Measurements from ENCODE around the gene ASB13.

ASB13 gene, protein sequence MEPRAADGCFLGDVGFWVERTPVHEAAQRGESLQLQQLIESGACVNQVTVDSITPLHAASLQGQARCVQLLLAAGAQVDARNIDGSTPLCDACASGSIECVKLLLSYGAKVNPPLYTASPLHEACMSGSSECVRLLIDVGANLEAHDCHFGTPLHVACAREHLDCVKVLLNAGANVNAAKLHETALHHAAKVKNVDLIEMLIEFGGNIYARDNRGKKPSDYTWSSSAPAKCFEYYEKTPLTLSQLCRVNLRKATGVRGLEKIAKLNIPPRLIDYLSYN

DNA sequence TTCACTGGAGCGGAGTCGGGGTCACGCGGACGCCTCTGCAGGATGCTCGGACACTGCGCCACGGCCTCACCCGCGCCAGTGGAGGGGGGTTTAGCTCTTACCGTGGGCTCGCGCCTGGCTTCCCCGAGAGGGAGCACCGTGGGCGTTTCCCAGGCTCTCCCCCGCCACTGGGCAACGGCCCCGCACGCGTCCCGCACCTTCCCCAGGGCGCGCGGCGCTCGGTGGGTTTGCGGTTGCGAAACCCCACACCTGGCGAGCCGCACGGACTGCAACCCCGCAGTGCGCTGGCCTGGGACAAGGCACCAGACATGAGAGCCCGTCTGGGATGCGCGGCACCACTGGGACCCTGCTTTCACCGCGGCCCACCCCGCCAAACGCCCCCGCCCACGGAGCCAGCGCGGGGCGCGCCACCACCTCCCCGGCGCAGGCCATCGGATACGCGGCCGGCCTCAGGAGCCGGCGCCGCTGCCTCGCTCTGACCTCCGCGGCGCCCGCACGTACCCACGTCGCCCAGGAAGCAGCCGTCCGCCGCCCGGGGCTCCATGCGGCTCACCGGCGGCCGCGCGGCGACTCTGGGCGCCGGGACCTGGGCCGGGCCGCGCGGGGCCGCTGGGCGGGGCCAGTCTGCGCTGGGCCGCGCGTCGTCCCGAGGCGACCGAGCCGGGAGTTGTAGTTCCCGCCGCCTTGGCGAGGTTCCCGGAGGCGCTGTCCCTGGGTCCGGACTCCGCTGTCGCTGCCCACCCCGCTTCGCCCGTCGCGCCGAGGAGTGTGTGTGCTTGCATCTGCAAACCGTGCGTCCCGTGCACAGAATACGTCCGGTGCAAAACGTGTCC lies at the start of gene ASB13:
Gene ASB13 (minus strand): TSS at position 588 of the 833 bp plus-strand sequence. CDS start 44 bp downstream, at position 544.
- FAIRE-seq: no peak

DNA sequence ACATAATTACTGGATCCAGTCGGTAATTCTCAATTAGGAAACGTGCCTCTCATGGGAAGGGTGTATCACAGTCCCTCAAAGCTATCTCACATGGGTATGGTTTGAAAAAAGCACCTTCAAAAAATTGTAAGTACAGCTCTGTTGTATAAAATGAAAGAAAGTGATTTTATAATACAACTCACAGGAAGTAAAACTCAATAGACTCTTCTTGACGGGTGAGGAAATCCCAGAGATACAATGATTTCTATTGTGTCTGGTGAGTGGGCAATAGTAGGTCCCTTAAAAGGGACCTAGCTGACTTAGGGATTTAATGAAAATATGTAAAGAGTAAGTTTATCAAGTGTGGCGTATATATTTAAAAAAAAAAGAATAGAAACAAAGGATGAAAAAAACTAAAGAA lies 45.2 kb upstream of the ASB13 start:
- FAIRE-seq: no peak

DNA sequence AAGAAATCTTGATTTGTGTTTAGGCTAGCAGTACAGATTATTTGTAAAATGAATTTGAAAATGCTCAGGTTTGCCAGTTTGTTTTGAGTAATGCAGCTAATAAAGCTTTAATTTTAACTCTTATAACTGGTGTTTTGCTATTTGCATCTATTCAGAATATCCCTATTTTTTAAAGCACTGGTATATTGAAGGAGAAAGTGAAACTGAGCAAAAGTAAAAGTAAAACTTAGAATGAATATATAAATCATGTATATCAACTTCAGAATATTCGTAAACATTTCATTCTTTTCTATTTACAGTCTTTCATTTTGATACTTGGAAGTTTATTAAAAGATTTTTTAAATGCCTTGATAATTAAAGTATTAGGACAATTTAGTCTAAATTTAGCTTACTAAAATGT lies 44.5 kb upstream of the ASB13 start:
- peak; percentile 79 for FAIRE-seq

DNA sequence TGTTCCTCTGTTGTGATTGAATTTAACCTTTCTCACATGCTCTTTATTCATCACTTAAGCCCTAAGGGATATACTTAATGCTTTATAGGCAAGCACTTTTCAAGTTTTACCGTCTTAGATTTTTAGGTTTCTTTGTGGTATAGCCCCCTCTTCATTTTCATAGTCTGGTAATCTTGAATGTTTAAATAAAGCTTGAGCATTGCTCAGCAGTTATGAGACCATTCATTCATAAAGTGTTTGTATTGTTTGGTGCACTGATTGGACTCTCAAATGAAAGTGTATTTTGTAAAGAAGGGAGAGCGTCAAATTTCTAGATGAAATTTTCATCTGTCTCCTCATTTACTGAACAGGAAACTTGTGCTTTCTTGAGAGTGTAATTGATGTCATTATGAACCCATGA lies 43.5 kb upstream of the ASB13 start:
- no peak for FAIRE-seq

DNA sequence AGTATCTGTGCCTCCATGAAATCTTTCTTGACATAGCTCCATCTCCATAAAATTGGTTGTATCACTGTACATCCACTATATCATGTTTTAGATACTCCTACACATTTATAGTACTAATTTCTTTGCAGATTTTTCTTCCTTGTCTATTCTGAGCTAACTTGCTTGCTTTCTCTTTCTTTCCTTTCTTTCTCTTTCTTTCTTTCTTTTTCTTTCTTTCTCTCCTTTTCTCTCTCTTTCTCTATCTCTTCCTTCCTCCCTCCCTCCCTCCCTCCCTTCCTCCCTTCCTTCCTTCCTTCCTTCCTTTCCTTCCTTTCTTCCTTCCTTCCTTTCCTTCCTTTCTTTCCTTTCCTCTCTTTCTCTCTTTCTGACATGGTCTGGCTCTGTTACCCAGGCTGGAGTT lies 42.0 kb upstream of the ASB13 start:
- FAIRE-seq: no peak

DNA sequence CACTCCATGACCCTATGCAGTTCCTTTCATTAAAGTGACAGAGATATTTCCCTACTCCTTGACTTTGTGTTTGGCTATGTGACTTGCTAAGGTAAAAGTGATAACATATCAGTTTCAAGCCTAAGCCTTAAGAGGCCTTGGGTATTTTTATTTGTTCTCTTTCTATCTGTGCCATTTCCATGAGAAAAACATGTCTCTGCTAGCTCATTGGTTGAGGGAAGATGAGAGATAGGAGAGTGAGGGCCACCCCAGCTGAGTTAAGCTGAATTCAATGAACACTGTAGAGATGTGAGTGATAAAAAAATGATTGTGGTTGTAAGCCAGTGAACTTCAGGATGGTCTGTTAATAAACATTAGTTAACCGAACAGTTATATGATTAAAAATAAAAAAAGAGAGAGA lies 31.7 kb upstream of the ASB13 start:
- no peak for FAIRE-seq

DNA sequence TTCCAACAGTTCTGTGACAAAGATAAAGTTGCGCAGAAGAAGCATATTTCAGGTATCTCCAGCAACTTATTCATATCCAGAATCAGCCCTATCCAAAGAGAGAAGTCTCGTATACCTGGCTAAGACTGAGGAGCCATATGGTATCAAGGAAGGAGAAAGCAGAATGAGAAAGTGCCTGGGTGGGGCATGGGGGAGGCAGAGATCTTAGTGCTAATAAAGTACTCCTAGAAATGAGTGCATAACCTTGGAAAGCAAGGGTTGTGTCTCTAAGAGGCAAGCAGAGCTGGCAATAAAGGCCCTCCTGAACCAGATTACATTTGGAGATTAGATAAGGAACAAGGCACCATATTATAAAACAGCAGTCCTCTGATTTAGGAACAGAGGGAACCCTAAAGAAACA lies 30.9 kb upstream of the ASB13 start:
- no peak for FAIRE-seq

DNA sequence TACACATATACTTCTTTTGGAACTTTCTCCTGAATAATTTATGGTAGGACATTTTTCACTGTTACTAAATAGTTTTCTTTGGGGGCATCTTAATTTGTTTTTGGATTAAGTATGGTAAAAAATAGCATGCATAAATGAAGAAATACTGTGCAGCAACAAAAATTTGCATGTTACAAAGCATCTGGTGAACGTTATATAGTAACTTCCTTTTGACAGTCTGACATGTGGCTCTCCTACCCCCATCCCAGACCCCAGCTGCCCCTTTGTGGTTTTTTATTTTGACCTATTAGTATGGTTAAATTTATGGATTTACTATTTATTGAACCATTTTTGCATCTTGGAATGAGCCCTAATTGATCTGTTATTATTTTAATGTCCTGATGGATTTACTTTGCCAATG lies 28.2 kb upstream of the ASB13 start:
- FAIRE-seq: no peak

DNA sequence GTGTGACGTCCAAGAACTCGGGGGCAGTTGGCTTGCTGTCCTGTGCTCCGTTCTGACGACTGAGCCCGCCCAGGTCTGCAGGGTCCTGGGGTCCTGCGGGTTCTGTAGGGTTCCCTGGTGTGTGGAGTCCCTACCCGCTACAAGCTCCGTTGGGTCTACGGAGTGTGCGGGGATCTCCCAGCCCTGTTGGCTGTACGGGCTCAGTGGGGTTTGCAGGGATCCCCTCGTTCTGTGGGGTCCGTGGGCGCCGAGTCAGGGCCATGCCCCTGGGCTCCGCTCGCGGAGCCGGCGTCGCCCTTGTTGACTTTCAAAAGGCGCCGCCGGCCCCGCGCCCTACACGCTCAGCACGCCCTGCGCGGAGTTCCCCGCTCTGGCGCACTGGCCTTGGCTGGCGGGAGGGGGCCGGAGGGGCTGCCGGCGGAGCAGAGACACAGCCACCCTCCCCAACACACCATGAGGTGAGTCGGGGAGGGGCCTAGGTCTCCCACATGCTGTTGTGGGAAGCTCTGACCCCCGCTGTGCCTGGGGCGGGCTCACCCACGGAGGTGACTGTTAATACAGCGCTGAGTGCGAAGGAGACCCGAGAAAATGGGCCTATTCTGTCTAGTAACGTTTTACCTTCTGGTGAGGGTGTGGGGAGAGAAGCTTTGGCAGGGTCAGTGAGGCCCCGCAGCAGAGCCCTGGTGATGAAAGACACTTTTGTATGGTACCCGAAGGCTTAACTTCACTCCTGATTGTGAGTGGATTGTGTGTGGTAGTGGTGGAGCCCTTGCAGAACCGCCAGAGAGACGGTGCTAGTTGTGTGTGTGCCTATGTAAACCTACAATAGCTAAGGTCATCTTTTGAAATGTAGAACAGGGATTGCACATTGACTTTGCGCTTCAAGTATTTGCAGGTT lies 26.3 kb upstream of the ASB13 start:
- no peak for FAIRE-seq

DNA sequence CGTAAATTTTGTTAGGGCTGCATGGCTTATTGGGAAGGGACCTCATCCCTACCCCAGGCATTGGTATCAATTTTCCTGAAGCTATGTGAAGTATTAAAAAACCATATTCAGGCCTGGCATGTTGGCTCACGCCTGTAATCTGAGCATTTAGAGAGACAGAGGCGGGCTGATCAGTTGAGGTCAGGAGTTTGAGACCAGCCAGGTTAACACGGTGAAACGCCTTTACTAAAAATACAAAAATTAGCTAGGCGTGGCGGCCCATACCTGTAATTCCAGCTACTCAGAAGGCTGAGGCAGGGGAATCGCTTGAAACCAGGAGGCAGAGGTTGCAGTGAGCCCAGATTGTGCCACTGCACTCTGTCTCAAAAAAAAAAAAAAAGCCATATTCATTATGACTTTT lies 25.4 kb upstream of the ASB13 start:
- no peak for FAIRE-seq

DNA sequence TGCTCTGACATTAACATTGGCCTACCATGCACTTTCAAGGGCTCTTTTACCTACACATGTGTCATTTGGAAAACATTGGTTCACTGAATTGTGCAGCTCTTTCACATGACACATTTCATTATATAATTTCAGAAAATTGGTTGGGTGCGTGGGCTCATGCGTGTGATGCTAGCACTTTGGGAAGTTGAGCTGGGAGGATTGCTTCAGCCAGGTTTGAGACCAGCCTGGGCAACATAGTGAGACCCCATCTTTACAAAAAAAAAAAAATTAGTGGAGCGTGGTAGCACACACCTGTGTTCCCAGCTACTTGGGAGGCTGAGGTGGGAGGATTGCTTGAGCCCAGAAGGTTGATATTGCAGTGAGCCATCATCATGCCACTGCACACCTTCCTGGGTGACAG lies 22.2 kb upstream of the ASB13 start:
- FAIRE-seq: no peak

DNA sequence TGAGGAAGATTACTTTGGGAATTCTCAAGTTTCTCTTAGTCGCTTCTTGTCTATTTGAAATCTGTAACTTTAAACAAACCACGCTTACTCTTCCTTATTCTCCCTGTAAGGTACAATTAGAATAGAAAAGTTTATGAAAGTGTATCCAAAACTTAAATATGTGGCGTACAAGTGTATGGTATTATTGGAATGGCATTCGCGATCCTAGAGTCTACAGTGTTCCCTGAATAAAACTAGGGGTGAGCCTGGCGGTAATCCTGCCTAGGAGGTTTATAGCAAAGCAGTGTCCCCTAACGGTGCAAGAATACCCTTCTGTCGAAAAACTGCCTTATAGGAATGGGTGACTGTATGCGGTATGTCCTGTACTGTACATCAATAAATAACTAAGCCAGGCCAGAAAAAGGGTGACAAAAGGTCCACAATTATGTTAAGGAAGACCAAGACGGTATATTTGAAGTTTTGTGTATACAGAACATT lies 19.4 kb upstream of the ASB13 start:
- no peak for FAIRE-seq

DNA sequence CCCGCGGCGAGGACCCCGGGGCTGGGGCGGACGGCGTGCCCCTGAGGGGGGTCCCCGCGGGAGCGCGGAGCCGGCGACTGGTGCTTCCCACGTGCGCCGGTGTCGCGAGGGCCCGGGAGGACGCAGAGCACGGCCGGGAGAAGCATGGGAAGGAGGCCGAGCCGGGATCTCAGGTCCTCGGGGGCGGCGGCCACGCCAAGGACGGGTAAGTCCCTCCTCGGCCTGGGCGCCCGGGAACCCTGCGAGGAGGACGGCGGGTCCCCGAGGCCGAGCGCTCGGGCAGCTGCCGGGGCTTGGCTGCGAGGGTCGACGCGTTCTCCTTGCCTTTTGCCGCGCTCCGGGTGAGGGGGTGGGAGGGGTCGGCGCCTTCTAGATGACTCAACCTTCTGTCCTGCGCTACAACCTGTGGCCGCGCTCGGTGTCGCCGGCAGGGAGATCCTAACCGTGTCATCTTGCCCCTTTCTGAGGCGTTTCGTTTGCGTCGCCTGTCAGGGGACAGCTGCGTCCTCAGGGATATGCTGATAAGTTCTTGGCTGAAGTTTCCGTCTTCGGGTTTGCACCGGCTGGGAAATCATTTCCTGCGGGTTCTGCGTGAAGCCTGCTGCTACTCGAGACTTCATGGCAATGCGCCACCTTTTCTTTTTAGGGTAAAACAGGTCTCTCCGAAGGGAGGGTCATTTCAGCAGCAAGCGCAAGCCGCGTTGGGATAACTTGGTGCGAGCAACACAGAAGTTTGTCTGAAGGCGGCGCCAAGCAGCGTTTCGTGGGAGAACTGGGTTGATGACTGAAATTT lies 18.8 kb upstream of the ASB13 start:
- no peak for FAIRE-seq

DNA sequence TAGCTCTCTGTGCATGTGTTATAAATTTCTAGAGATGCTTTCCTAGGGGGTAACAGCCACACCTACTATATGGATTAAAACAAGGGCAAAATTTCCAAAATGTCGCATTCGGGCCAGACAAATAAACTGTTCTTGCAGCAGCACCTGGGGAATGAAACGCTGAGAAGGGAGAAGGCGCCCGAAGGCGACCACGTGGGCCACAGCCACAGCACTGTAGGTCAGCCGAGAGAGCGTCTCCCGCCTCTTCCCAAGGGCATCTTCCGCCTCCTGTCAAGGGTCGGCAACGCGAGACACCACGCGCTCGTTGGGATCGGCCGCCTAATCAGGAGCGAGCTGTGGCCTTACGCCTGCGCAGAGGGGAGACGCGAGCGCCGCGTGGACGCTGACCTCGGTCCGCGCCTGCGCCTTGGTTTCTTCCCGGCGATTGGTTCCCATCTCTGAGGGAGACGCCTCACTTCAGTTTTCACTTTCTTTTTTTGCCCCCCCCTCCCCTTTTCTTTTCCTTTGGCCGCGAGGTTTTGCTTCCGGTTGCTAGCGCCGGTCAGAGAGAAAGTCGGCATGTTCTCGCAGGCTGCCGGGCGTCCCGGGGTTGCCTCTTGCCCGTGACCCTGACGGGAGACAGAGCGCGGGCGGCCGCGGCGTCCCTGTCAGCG lies 18.0 kb upstream of the ASB13 start, which contains the start of gene TASOR2:
Gene TASOR2 (plus strand): TSS at position 521 of the 653 bp plus-strand sequence. CDS start 35,805 bp downstream, outside the sequence.
- FAIRE-seq: peak; percentile 64

DNA sequence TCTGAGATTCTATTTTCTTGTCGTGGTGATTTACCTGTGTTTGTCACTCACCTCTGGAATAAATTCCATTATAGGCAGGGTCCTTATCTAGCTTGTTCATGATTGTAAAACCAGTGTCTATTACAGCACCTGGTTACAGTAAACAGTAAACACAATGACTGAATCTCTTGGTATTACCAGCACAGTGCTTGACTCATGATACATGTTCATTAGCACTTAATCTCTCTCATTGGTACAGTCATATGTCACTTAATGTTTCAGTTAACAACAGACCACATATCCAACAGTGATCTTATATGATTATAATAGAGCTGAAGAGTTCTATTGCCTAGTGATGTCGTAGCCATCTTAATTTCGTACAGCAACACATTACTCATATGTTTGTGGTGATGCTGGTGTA lies 16.7 kb upstream of the ASB13 start:
- FAIRE-seq: no peak

DNA sequence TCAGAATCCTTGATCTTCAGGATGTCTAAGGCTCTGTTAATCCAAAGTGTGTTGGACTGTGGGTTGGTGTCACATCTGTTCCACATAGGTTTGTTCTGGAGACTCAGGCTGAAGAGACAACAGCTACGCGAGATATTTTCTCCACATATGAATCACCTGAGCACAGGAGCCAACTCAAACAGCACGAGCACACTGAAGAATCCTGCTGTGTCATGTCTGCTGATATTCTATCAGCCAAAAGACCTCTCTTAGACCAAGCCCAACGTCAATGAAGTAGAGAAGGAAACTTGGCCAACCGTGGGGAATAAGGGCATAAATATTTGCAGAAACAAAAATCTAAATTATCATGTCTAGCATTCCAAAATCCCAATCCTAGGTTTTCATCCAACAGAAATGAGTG lies 15.5 kb upstream of the ASB13 start:
- no peak for FAIRE-seq

DNA sequence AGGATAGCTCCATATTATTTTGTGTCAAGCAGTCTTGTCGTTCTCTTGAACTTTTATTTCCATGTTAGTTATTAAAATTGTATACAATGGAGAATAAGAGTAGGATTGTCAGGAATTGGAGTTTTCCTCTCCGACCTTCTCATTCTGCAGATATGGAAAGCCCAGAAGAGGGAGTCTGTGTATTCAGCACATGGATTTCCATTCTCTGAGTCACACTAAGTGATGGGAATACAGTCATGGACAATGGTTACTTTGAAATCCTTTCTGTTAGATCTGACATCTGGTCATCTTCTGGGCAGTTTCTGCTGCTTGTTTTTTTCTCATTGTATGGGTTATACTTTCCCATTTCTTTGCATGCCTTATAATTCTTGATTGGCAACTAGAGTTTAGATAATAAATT lies 13.2 kb upstream of the ASB13 start:
- no peak for FAIRE-seq

DNA sequence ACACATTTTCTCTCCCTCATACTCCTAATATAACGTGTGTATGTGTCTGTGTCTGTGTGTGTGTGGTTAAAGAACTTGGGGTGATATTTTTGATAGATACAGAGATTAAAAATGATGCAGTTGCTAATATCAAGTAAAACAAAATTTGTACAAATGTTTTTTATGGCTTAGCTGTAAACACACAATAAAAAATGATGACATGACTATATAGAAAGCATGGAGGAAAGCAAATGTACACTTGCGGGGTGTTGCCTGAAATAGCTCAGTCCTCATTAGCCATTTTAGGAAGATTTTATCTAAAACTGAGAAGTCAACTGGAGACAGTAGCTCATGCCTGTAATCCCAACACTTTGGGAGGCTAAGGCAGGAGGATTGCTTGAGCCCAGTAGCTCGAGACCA lies 12.6 kb upstream of the ASB13 start:
- no peak for FAIRE-seq

DNA sequence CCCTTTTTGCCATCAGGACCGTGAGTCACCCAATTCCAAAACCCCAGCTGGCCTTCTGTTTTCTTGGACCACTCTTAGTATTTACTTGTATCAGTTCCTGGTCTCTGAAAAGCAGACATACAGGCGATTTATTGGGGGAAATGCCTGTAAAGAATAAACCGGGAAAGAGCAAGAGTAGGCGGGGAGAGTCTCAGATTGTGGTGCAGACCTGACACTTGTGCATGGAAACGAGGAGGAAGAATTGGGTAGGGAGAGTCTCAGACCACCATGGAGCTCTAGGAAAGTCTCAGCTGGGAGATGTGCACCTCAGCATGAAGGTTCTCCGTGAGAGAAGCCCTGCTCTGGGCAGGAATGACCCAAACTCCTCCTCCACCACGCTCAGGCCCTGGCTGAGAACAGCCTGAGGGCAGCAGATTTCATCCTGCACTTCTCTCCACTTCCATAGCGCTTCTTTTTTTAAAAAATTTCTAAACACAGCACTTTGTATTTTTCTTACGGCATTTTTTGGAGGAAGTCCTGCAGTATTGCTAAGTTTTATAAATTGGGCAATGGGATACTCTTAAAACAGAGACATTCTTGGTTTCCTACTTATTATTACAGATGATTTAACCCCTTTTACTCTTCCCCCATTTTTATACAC lies 12.1 kb upstream of the ASB13 start:
- no peak for FAIRE-seq

DNA sequence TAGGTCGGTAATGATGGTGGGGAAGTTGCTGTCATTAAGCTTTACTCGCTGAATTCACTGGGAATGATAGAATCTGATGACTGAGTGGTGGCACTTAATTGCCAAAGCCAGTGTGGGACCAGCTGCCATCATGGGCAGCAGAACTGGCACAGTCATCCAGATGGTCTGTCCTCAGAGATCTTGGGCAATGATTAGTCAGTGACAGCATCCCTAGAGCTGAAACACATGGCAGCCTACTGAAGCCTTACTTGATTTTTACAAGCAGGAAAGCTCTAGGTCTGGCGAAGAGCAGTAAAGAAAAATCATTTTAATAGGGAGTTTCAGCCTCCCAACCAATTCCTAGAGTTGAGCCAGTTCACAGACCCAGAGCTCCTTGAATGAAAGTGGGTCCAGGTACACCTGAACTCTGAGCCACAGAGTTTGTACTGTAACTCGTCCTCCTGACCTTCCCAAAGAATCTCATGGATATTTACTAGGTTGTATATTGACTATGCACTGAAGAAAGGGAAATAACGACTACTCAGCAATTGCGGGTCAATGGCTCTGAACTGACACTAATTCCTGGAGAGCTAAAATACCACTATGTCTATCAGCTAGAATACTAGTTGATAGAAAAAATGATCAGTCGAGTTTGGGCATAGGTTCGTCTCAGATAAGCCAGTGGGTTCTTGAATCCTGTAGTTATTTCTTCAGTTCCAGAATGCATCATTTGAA lies 4.4 kb upstream of the ASB13 start:
- no peak for FAIRE-seq

DNA sequence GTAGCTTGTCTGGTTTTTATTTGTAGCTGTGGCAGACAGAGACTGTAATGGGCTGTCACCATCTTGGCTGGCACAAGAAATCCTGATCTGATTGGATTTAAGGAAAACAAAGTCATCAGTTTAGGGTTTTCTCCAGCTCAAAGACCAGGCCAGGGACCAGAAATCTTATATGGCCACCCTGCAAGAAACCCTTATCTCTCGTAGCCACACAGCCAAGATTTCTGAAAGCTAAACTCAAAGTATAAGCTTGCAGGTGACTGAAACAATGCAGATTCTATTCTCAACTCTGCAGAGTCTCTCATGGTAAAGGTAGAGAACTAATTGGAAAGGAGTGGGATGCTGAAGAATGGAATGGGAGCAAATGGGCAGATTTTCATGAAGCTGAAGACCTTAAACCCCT lies 3.2 kb upstream of the ASB13 start:
- FAIRE-seq: no peak
